GM18870 (cell line): ENCODE data around the gene SVEP1.
"Not testable (repeated sequence)": the region's sequence is repeated elsewhere in the genome, so short reads cannot be mapped to it uniquely, and the experiment has no call there.

Experiments used
- ATAC-seq: cut with Tn5 transposase; IDR thresholded peaks from one replicate; pipeline ENCODE4 v1.9.1; 2021; ENCODE audit warnings: moderate library complexity; ENCODE audit not compliant: unreplicated experiment

The SVEP1 gene

GRCh38 chr9:110579862-110580219 lies 300 bp upstream of the SVEP1 start:
- ATAC-seq, result no peak

- ATAC-seq, result no peak
Measured at GRCh38 chr9:110578575-110579033, 937 bp downstream of the SVEP1 start.

DNA sequence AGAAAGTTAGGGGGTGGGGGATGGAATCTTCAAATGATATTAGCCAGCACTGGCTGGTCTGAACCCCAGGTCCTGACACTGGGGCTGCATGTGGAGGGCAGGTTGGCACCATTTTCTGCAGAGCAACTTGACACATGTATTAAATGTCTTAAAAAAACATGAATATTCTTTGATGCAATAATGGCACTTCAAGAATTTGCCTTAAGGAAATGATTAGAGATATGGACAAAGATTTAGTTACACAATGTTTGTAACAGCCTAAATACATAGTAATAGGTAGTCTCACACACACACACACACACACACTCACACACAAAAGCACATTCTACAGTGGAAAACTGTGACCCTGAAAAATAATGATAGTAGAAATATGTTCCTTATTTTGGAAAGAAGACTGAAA lies 3.6 kb downstream of the SVEP1 start:
- ATAC-seq, result no peak

GRCh38 chr9:110575169-110575568 lies 4.4 kb downstream of the SVEP1 start:
- no peak for ATAC-seq

- ATAC-seq, result no peak
Measured at GRCh38 chr9:110573305-110573704, 6.2 kb downstream of the SVEP1 start.

DNA sequence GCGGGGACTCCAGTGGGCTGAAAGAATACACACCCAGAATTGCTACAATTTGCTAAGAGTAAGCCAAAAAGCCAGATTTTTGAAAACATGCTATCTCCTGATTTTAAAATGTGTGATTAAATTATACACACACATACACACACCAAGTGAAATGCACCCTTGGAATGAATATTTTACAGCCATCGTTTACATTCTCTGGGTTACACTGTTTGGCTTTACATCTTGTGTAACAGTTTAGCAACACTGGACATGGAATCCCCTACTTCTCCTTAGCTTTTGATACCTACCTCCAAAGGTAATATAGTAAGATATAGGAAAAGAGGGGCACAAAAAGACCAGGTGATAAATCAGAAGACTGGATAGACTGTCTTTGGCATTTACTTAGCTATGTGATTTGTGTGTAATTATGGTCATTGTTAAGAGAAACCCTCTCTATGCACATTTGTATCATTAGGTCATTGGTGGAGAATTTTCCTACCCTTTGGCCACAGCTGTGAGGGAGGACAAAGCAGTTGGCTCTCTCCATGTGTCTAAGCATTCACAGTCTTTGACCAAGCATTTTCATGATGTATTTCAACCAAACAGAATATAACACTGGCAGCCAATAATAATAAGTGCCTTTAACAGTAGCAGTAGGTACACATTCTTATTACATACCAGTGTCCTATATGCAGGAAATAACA lies 7.6 kb downstream of the SVEP1 start:
- ATAC-seq, result no peak

- no peak for ATAC-seq
Measured at GRCh38 chr9:110566156-110566555, 13.4 kb downstream of the SVEP1 start.

DNA sequence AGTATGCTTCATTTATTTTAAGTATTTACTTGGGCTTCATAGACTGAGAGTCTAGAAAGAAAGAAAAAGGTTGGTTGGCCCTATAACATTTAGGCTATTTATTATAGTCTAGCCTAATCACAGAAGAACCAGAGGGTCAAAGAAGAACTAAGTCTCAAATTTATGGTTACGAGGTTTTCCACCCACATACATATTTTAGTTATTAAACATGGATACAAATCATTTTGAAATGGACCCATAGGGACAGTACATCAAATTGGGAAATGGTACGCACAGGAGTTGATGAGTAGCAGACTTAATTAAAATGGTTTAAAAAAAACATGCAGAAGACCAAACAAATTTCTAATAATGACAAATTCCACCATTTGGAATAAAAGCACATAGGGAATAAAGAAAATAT lies 17.7 kb downstream of the SVEP1 start:
- ATAC-seq, result no peak

DNA sequence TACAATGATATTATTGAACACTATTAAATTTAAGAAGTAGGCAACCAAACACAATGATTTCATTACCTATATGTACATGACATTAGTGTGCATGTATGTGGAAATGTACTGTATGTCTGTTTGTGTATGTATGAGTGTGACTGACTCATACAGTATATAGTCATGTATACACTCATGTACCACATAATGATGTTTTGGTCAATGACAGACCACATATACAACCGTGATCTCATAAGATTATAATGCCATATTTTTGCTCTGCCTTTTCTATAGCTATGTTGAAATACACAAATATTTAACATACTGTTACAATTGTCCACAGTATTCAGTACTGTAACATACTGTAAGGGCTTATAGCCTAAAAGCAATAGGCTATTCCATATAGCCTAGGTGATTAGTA lies 19.7 kb downstream of the SVEP1 start:
- ATAC-seq, result no peak

- no peak for ATAC-seq
Measured at GRCh38 chr9:110555551-110556331, 23.8 kb downstream of the SVEP1 start.

DNA sequence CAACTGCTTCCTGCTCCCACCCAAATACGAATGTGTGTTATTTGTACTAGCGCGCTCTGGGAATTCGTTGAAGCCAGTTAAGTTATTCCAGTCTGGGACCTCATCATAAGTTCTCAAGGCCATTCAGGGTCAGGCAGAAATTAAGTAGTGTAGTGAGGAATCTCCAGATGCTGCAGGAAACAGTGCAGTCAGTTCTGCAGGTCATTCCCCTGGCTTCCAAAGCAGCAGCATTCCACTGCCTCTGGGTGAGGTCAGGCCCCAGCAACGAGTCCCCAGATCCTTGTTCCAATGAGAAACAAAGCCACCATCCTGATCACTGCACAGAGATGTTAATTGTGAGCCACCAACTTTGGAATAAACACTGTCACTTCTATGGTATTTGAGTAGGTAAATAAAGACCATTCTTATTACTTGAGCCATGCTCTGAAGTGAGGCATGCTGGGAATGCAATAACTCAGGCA lies 33.1 kb downstream of the SVEP1 start:
- ATAC-seq, result no peak

DNA sequence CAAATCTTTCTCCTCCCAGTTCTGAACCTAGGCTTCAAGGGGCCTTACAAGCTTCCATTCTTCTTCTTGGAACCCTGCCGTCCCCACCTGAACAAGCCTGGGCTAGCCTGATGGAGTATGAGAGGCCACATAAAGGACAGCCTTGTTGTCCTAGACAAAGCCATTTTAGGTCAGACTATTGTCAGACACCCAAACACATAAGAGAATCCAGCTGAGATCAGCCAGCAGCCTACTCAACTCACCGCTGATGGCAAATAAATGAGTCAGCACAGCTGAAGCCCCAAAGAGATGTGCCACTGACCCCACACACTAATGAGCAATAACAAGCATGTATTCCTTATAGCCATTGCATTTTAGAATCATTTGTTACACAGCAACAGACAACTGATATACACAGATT lies 33.8 kb downstream of the SVEP1 start:
- ATAC-seq, result no peak

DNA sequence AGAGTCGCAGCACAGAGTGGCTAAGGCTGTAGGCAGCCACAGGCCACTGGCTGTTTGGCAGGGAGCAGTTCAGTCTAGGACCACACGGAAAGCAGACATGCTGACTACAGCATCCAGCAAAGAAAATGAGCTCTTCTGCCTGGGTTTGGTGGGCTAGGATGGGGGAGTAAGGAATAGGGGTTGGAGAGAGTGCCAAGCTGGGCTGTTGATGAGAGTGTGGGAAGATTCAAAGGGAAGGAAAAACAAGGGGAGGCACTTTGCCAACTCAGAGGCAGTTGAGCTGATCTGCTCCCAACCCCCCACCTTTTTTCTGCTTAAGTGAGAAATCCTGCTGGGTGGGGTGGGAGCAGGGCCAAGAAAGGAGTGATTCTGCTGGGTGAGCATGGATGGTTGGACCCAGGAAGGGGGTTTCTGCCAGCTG lies 35.9 kb downstream of the SVEP1 start:
- ATAC-seq, result no peak

DNA sequence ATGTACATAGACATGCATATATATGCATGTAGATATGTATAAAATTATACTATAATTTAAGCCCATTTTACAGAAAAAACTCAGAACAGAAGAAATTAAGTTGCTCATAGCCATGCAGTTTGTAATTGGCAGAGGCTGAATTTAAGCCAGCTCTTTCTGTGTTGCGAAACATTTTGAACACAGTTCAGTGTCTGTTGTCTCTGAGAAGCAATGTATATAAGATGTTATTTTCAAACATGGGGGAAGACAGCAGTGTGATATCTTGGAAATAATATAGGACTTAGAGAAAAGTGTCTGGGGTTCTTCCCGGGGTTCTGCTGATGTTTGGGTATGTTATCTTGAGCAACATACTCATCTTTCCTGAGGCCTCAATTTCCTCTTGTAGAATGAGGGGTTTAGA lies 37.6 kb downstream of the SVEP1 start:
- no peak for ATAC-seq

DNA sequence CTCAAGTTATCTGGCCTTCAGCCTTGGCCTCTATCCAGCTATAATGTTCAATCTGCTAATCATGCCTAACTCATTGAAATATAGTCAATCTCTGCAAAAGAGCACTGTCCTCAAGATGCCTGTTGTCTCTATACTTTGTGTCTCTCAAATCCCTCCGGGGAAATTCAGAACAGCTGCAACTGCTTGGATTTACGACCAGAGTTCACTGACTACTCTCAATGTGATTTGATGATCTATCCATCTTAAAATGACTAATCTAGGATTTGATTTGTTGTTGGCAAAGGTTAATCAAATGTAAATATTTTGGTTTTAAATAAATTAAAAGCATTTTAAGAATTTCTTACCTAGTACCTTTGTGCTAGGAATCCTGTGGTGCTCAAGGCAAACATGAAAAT lies 40.9 kb downstream of the SVEP1 start:
- ATAC-seq, result no peak

DNA sequence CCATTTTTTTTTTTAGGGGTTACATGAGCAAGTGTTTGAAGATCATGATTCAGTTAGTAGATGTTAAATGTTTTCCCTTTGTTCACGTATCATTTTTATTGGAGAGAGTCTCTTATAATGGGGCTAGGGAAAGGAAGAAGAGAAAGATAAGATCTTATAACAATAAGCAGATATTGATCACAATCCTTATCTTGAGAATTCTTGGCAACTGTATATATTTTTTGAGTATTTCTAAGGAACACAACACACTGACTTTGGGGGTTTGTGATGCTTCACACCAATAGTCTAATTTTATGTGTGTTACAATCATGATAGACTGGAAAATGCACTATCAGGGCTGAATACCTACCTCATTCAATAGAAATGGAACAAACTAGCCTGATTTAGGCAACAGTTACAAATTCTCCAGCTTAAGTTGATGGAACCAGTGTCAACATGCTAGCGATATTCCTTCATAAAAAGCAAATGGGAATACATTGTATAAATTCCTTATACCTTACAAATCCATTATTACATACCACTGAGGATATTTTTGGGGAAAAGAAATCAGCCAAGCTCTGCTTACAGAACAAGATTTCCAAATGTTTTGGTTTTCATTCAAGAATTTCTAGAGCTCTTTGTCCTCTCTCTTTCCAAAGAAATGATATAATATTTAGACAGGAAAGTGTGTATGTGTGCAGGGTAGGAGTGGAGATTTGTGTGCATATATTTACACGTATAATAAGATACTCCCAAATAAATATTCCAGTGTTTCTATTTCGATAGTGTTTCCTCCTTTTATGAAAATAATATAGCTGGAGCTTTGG lies 41.5 kb downstream of the SVEP1 start:
- ATAC-seq, result no peak

DNA sequence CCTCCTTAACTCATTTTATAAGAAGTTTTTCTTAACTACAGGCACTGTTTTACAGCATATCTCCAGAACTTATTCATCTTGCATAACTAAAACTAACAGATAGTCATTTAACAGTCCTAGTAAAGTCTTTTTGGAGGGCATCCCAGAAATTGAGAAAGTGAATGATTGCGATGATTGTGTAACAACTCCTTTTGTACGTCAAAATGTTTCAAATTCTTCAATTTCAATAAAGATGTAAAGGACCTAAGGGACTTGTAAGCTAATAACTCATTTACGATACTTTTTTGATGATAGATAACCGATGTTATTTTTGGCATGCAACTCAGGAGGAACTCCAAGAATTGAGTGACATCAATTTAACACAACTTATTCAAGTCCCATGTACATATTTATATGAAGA lies 42.7 kb downstream of the SVEP1 start:
- ATAC-seq, result no peak

DNA sequence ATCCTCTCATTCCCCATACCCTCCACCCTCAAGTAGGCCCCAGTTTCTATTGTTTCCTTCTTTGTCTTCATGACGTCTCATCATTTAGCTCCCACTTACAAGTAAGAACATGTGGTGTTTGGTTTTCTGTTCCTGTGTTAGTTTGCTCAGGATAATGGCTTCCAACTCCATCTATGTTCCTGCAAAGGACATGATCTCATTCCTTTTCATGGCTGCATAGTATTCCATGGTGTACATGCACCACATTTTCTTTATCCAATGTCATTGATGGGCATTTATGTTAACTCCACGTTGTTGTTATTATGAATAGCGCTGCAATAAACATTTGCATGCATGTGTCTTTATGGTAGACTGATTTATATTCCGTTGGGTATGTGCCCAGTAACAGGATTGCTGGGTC lies 45.4 kb downstream of the SVEP1 start:
- ATAC-seq, result not testable (repeated sequence)

- no peak for ATAC-seq
Measured at GRCh38 chr9:110532908-110533665, 46.5 kb downstream of the SVEP1 start.

DNA sequence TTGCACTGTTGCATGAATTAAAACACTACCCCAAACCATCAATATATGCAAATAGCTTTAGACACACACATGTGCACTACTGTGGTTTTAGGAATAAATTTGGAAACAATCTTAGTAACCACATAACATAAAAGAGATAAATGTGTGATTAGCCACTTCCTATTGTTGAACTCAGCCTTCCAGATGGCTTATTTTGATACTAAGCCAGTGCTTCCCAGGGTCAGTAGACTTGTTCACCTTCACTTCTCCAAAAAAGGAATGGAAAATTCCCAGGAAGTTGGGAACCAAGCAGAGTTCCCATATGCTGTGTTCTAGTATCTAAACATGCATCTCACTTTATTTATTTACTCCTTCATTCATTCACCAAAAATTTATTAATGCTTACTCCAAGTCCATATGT lies 47.8 kb downstream of the SVEP1 start:
- ATAC-seq, result no peak

DNA sequence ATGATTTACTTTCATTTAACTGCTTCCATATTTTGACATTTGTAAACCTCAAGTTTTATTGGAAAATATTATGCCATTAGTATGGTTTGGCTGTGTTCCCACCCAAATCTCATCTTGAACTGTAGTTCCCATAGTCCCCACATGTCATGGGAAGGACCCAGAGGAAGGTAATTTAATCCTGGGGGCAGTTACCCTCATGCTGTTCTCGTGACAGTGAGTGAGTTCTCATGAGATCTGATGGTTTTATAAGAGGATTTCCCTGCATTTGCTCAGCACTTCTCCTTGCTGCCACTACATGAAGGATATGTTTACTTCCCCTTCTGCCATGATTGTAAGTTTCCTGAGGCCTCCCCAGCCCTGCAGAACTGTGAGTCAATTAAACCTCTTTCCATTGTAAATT lies 48.3 kb downstream of the SVEP1 start:
- ATAC-seq, result not testable (repeated sequence)
